A549 (cell line): ENCODE measurements around the gene PTGER1. TPM values are rescaled to one million over a fixed set of nuclear protein-coding genes. Genes with fewer than 3 reads are reported as not detected.

Experiments
- ATAC-seq, 2 experiments: fragments of 200-7000 bp in 1 of 2; fragments of >200 bp in 1 of 2; cut with Nextera tagmentation in 1 of 2; cut with Tn5 transposase in 1 of 2; 3 replicates each; pipeline versions ENCODE4 v1.8.0 to v1.9.1; 2018 to 2020; ENCODE audit warnings: mild to moderate bottlenecking in 1 of 2, moderate library complexity in 1 of 2
- CTCF ChIA-PET: fragments of 300-600 bp; sonication (Branson Sonifier 250); formaldehyde crosslinking; extraction: SDS; loops from one replicate; lab custom pipeline; 2021; ENCODE audit warnings: antibody characterized with exemption, inconsistent platforms; lab: Yijun Ruan, JAX
- POLR2A ChIA-PET: fragments of 350-600 bp; formaldehyde crosslinking; extraction: SDS; loops from one replicate; lab custom pipeline; 2021; ENCODE audit warnings: antibody characterized with exemption, inconsistent platforms; lab: Yijun Ruan, JAX
- DNase-seq, 2 experiments: peaks; one replicate each; pipeline versions ENCODE4 v3.0.0 to v3.0.0-alpha.2; 2011 to 2016; ENCODE audit warnings: low read depth in 1 of 2, low spot score in 1 of 2
- FAIRE-seq: peaks from 2 replicates; lab custom pipeline; 2011; peaks lifted over from hg19 to GRCh38; lab: Jason Lieb, UNC
- H3K27ac ChIP-seq, 2 experiments: fragments of >200 bp; sonication (Bioruptor Twin); formaldehyde crosslinking; 3 replicates each; pipeline ENCODE4 v1.5.1; 2016 to 2017
- H3K4me1 ChIP-seq: fragments of >200 bp; sonication (Bioruptor Twin); formaldehyde crosslinking; 3 replicates; pipeline ENCODE4 v1.6.1; 2016
- H3K4me2 ChIP-seq: fragments of >200 bp; sonication (Bioruptor Twin); formaldehyde crosslinking; 3 replicates; pipeline ENCODE4 v1.6.1; 2016
- H3K4me3 ChIP-seq: fragments of >200 bp; sonication (Bioruptor Twin); formaldehyde crosslinking; 3 replicates; pipeline ENCODE4 v1.5.1; 2016
- H3K9me3 ChIP-seq: fragments of >200 bp; sonication (Bioruptor Twin); formaldehyde crosslinking; 3 replicates; pipeline ENCODE4 v1.6.1; 2016
- ATOH8 ChIP-seq: fragments of 250-450 bp; sonication (Bioruptor Pico); IDR thresholded peaks from 2 replicates; pipeline ENCODE4 v1.5.0; 2020; ENCODE audit warnings: low read depth, mild to moderate bottlenecking, moderate library complexity
- BCL3 ChIP-seq: fragments of >200 bp; sonication (Bioruptor Twin); formaldehyde crosslinking; IDR thresholded peaks from 3 replicates; pipeline ENCODE4 v1.6.1; 2016
- BHLHE40 ChIP-seq: IDR thresholded peaks from 2 replicates; pipeline ENCODE4 v1.6.1; 2012; ENCODE audit warnings: low read depth, low read length, inconsistent platforms
- CBX2 ChIP-seq: fragments of 200-600 bp; sonication (generic); IDR thresholded peaks from 2 replicates; pipeline ENCODE4 v1.6.1; 2016; ENCODE audit warnings: low read depth, mild to moderate bottlenecking, borderline replicate concordance
- CEBPB ChIP-seq, 2 experiments: fragments of >200 bp in 1 of 2; sonication (Bioruptor Twin) in 1 of 2; formaldehyde crosslinking in 1 of 2; IDR thresholded peaks; 2 replicates each; pipeline ENCODE4 v1.6.1; 2012 to 2016
- CHD4 ChIP-seq: fragments of 200-600 bp; sonication (generic); IDR thresholded peaks from 2 replicates; pipeline ENCODE4 v1.6.1; 2016; ENCODE audit warnings: antibody characterized with exemption, mild to moderate bottlenecking, borderline replicate concordance
- EHMT2 ChIP-seq: fragments of 200-600 bp; sonication (generic); IDR thresholded peaks from 2 replicates; pipeline ENCODE4 v1.6.1; 2016; ENCODE audit warnings: antibody characterized with exemption, low read depth, mild to moderate bottlenecking, moderate library complexity
- GATA3 ChIP-seq: IDR thresholded peaks from 2 replicates; pipeline ENCODE4 v1.6.1; 2012; ENCODE audit warnings: borderline replicate concordance
- JUNB ChIP-seq: fragments of >200 bp; sonication (Bioruptor Twin); formaldehyde crosslinking; IDR thresholded peaks from 2 replicates; pipeline ENCODE4 v1.6.1; 2016
- NFE2L2 ChIP-seq: fragments of 150-350 bp; conservative IDR thresholded peaks from 2 replicates; pipeline ENCODE4 v1.6.1; 2014; ENCODE audit warnings: low read length
- POLR2AphosphoS2 ChIP-seq: conservative IDR thresholded peaks from 2 replicates; pipeline ENCODE4 v1.6.1; 2012; ENCODE audit warnings: low read length, improper control_type of control experiment, inconsistent platforms
- RARB ChIP-seq: fragments of 250-450 bp; sonication (Bioruptor Pico); IDR thresholded peaks from 2 replicates; pipeline ENCODE4 v1.8.0; 2021; ENCODE audit warnings: mild to moderate bottlenecking, moderate library complexity
- SMC3 ChIP-seq: fragments of >200 bp; sonication (Bioruptor Twin); formaldehyde crosslinking; IDR thresholded peaks from 3 replicates; pipeline ENCODE4 v1.6.1; 2018; ENCODE audit warnings: inconsistent platforms
- SREBF2 ChIP-seq: fragments of 450-650 bp; IDR thresholded peaks from 2 replicates; pipeline ENCODE4 v1.6.1; 2014; ENCODE audit warnings: mild to moderate bottlenecking, moderate library complexity
- USF2 ChIP-seq: fragments of 450-650 bp; IDR thresholded peaks from 2 replicates; pipeline ENCODE4 v1.6.1; 2014; ENCODE audit warnings: antibody characterized with exemption
- WGBS: methylation state at CpG from one replicate; pipeline ENCODE4 v1.1.6; 2017; ENCODE audit errors: missing lambda C conversion rate; 5-methylcytosine and 5-hydroxymethylcytosine counted together
- polyA plus RNA-seq, 4 experiments: library from polyadenylated mRNA; depleted of rRNA in 3 of 4; stranded (reverse); fragments of >200 nt; fragmentation: RNase III in 1 of 4; extraction: RNeasy Plus Mini Kit Qiagen cat#74134 plus additional on column Dnase treatment in 1 of 4; gene quantifications; 2 replicates in 3 of 4; 3 replicates in 1 of 4; pipeline ENCODE4 v1.2.3, GENCODE V29; 2011 to 2017
- TF ChIP-seq, protein P1 (sequence below): fragments of 250-450 bp; sonication (Bioruptor Pico); IDR thresholded peaks from 2 replicates; pipeline ENCODE4 v1.5.0; 2021; ENCODE audit warnings: mild to moderate bottlenecking, moderate library complexity, borderline replicate concordance
- TF ChIP-seq, protein P2 (sequence below): IDR thresholded peaks from 2 replicates; pipeline ENCODE4 v1.6.1; 2012; ENCODE audit warnings: low read depth, borderline replicate concordance

Gene PTGER1
- polyA plus RNA-seq, 2 of the 4 experiments (the other 2 are of a cell fraction), result 0.06 to 0.17 TPM

- TF ChIP-seq USF2, result no peak
- no peak for TF ChIP-seq BHLHE40
- TF ChIP-seq GATA3, result peak; percentile 42; the same call in 1 of the 2 replicates
- no peak for TF ChIP-seq RARB
- TF ChIP-seq, protein P1, sequence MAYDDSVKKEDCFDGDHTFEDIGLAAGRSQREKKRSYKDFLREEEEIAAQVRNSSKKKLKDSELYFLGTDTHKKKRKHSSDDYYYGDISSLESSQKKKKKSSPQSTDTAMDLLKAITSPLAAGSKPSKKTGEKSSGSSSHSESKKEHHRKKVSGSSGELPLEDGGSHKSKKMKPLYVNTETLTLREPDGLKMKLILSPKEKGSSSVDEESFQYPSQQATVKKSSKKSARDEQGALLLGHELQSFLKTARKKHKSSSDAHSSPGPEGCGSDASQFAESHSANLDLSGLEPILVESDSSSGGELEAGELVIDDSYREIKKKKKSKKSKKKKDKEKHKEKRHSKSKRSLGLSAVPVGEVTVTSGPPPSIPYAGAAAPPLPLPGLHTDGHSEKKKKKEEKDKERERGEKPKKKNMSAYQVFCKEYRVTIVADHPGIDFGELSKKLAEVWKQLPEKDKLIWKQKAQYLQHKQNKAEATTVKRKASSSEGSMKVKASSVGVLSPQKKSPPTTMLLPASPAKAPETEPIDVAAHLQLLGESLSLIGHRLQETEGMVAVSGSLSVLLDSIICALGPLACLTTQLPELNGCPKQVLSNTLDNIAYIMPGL (CRISPR knock-in tag), result no peak
- no peak for TF ChIP-seq SREBF2
- peak; percentile 50; the same call in 1 of the 2 replicates for TF ChIP-seq JUNB
- TF ChIP-seq ATOH8 (CRISPR knock-in tag), result no peak
- no peak for TF ChIP-seq NFE2L2
- TF ChIP-seq, protein P2, sequence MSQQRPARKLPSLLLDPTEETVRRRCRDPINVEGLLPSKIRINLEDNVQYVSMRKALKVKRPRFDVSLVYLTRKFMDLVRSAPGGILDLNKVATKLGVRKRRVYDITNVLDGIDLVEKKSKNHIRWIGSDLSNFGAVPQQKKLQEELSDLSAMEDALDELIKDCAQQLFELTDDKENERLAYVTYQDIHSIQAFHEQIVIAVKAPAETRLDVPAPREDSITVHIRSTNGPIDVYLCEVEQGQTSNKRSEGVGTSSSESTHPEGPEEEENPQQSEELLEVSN, result no peak
- TF ChIP-seq POLR2AphosphoS2, result no peak
- TF ChIP-seq CHD4, result no peak
- TF ChIP-seq SMC3, result no peak
- no peak for TF ChIP-seq CEBPB (IDR thresholded peaks at IDR 0.05)
- no peak for TF ChIP-seq CBX2
These were observed 44.8 kb upstream of the PTGER1 start (continued) for GRCh38 chr19:14519860-14520407.

- peak overlapping the region; percentile 92 for H3K27ac ChIP-seq
- H3K4me3 ChIP-seq, result 0 out of 3 replicates have a peak overlapping the region, but pooled peaks have one; percentile 31
- WGBS, result 91% methylated on average over 22 of the region's 22 CpGs
- no peak for FAIRE-seq
- peaks cover 54% of the 10 kb centered on the region for H3K4me1 ChIP-seq
- no peak for TF ChIP-seq EHMT2
- no peak for TF ChIP-seq BCL3
- CTCF ChIA-PET, result interaction anchor here (1.0 kb wide), 1 partner anchor 15 kb away, joined by 10 read pairs; no protein-coding TSS in a partner anchor
- H3K9me3 ChIP-seq, result no peaks in the 10 kb centered on the region
- DNase-seq, result no peak
- peak overlapping the region; percentile 75 for H3K4me2 ChIP-seq
- ATAC-seq, result no peak
- POLR2A ChIA-PET, result interaction anchor here (3.2 kb wide), 1 partner anchor 12 kb away, joined by 112 read pairs; no protein-coding TSS in a partner anchor
These were observed 44.2 kb upstream of the PTGER1 start for GRCh38 chr19:14519245-14519859.
